Calu3 (cell line): ENCODE measurements around the gene CHN2. TPM values are rescaled to one million over a fixed set of nuclear protein-coding genes. Genes with fewer than 3 reads are reported as not detected.

Experiments
- BruUV-seq: library from RNA; stranded (reverse); fragments of 400-500 nt; replicated peaks from 2 replicates; lab custom pipeline; 2021; lab: Mats Ljungman, UMichigan
- CTCF ChIA-PET: fragments of 300-600 bp; sonication (Branson Sonifier 250); formaldehyde crosslinking; loops from one replicate; lab custom pipeline; 2022; ENCODE audit warnings: antibody characterized with exemption; lab: Charles Lee
- DNase-seq: peaks from one replicate; pipeline ENCODE4 v3.0.0; 2022
- H3K27ac Mint-ChIP-seq: one replicate; pipeline ENCODE4 v1.8.0; 2022; ENCODE audit warnings: mixed read lengths; ENCODE audit not compliant: unreplicated experiment
- H3K27me3 Mint-ChIP-seq: one replicate; pipeline ENCODE4 v1.8.0; 2022; ENCODE audit warnings: mixed read lengths; ENCODE audit not compliant: unreplicated experiment
- H3K36me3 Mint-ChIP-seq: one replicate; pipeline ENCODE4 v1.8.0; 2022; ENCODE audit warnings: mild to moderate bottlenecking, moderate library complexity, mixed read lengths; ENCODE audit not compliant: insufficient read depth, unreplicated experiment
- H3K4me1 Mint-ChIP-seq: one replicate; pipeline ENCODE4 v1.8.0; 2022; ENCODE audit warnings: mild to moderate bottlenecking, low read depth, mixed read lengths; ENCODE audit not compliant: unreplicated experiment
- H3K4me3 Mint-ChIP-seq: one replicate; pipeline ENCODE4 v1.8.0; 2022; ENCODE audit warnings: mild to moderate bottlenecking, low read depth, moderate library complexity, mixed read lengths; ENCODE audit not compliant: unreplicated experiment
- H3K9me3 Mint-ChIP-seq: one replicate; pipeline ENCODE4 v1.8.0; 2022; ENCODE audit warnings: low read depth, mixed read lengths; ENCODE audit not compliant: unreplicated experiment
- intact Hi-C: fragments of 100-400 bp; cut with micrococcal nuclease; formaldehyde crosslinking; loops from one replicate; pipeline ENCODE4 v1.10.0; 2022; ENCODE audit not compliant: unreplicated experiment
- total RNA-seq: library from RNA; stranded (reverse); gene quantifications from 2 replicates; pipeline ENCODE4 v1.2.3, GENCODE V29; 2022
- TF ChIP-seq, protein P1 (sequence below): fragments of 200-600 bp; IDR thresholded peaks from one replicate; pipeline ENCODE4 v1.8.0; 2022; ENCODE audit warnings: antibody characterized with exemption; ENCODE audit not compliant: unreplicated experiment

The CHN2 gene
- total RNA-seq, 1 experiment from 2014 or later: 12.4 TPM

DNA sequence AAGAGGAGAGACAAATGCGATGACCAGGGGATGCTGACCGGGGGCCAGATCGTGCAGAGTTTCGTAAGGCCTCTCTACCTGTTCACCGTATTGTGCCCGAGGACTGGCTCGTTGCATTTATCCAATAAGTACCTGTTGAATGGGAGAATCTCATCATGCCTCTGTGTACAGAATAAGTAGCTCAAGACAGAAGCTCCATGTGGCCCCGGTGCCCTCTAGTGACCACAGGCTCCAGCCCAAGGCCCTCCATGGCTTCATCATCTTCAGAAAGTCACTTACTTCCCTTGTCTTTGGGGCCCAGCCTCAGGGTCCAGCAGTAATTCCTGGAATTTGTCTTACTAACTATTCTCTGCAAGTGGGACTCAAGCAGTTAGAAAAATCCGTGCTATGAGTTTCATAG lies 151.0 kb downstream of the CHN2 start:
- intact Hi-C loops: loop anchor here (1.0 kb wide), 4 partner anchors 106 to 422 kb away; no protein-coding TSS in a partner anchor
- H3K36me3 Mint-ChIP-seq: no peaks in the 10 kb centered on the region

DNA sequence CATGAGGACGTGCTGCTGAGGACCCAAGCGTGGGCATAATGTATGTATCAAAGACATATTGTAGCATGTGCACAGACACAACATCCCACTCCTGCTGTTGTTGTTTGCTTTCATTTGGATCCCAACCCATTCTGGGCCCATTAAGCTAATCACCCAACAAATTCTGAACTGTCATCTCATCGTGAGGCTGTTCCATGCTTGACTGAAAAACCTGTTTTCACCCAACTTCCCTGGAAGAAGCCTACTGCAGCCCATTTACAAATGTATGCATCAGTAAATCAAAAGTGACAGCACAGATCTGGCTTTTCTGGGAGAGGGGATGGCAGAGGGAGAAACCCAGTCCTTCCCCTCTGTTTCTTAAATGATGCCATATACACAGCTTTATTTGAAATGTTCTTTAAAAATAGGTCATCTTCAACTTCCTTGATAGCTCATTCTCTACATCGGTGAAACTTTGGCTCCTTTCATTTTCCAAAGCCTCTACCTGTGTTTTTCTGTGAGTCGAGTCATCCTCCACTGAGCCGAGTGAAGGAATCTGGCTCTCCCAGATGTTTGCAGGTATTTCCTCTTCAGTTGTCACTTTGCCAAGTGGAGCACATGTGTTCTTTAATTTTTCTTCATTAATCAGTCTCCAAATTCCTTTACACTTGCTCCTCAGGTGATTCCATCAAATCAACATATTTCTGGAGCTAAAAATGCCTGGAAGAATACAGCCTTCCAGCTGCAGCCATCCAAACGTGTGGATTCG lies 151.8 kb downstream of the CHN2 start:
- H3K4me3 Mint-ChIP-seq: no peak overlapping the region
- DNase-seq: no peak
- CTCF ChIA-PET: interaction anchor here (0.6 to 2.8 kb wide), 16 partner anchors 17 to 424 kb away, joined by 3 to 50 read pairs (median 8); no protein-coding TSS in a partner anchor
- TF ChIP-seq, protein P1, sequence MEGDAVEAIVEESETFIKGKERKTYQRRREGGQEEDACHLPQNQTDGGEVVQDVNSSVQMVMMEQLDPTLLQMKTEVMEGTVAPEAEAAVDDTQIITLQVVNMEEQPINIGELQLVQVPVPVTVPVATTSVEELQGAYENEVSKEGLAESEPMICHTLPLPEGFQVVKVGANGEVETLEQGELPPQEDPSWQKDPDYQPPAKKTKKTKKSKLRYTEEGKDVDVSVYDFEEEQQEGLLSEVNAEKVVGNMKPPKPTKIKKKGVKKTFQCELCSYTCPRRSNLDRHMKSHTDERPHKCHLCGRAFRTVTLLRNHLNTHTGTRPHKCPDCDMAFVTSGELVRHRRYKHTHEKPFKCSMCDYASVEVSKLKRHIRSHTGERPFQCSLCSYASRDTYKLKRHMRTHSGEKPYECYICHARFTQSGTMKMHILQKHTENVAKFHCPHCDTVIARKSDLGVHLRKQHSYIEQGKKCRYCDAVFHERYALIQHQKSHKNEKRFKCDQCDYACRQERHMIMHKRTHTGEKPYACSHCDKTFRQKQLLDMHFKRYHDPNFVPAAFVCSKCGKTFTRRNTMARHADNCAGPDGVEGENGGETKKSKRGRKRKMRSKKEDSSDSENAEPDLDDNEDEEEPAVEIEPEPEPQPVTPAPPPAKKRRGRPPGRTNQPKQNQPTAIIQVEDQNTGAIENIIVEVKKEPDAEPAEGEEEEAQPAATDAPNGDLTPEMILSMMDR: no peak
- H3K36me3 Mint-ChIP-seq: no peaks in the 10 kb centered on the region
- H3K27me3 Mint-ChIP-seq: no peaks in the 10 kb centered on the region
- no peaks in the 10 kb centered on the region for H3K9me3 Mint-ChIP-seq
- peaks cover 4% of the 10 kb centered on the region for H3K4me1 Mint-ChIP-seq
- no TSS peak for BruUV-seq
- intact Hi-C loops: no loop called here
- no peak overlapping the region for H3K27ac Mint-ChIP-seq

More for the DNA sequence above, 151.0 kb downstream of the CHN2 start:
- H3K9me3 Mint-ChIP-seq: no peaks in the 10 kb centered on the region
- H3K27ac Mint-ChIP-seq: no peak overlapping the region
- CTCF ChIA-PET: interaction anchor here (0.6 to 2.8 kb wide), 19 partner anchors 16 to 423 kb away, joined by 3 to 50 read pairs (median 6); no protein-coding TSS in a partner anchor
- H3K4me1 Mint-ChIP-seq: no peaks in the 10 kb centered on the region
- H3K4me3 Mint-ChIP-seq: no peak overlapping the region
- no TSS peak for BruUV-seq
- peak; percentile 81 for DNase-seq
- TF ChIP-seq, protein P1: no peak
- no peaks in the 10 kb centered on the region for H3K27me3 Mint-ChIP-seq

GRCh38 chr7:29349362-29349761 lies 154.8 kb downstream of the CHN2 start:
- no peak overlapping the region for H3K27ac Mint-ChIP-seq
- no peaks in the 10 kb centered on the region for H3K9me3 Mint-ChIP-seq
- CTCF ChIA-PET: no interaction called here
- no peaks in the 10 kb centered on the region for H3K27me3 Mint-ChIP-seq
- H3K4me3 Mint-ChIP-seq: no peak overlapping the region
- H3K4me1 Mint-ChIP-seq: peaks cover 15% of the 10 kb centered on the region
- BruUV-seq: no TSS peak
- DNase-seq: no peak
- intact Hi-C loops: no loop called here
- TF ChIP-seq, protein P1: no peak
- no peaks in the 10 kb centered on the region for H3K36me3 Mint-ChIP-seq

- TF ChIP-seq, protein P1: no peak
- CTCF ChIA-PET: interaction anchor here (0.6 kb wide), 1 partner anchor 640 kb away, joined by 4 read pairs; no protein-coding TSS in a partner anchor
- intact Hi-C loops: no loop called here
- Mint-ChIP-seq H3K27me3 (no peaks in the 10 kb centered on the region), H3K4me3 (no peak overlapping the region), H3K27ac (no peak overlapping the region), H3K36me3 (no peaks in the 10 kb centered on the region), H3K9me3 (no peaks in the 10 kb centered on the region), H3K4me1 (peaks cover 15% of the 10 kb centered on the region)
- no TSS peak for BruUV-seq
- no peak for DNase-seq
These were observed 155.8 kb downstream of the CHN2 start for GRCh38 chr7:29350351-29350750.
